Fibroblast of villous mesenchyme (primary cell): ENCODE data around the gene CRACDL. TPM values are rescaled to one million over a fixed set of nuclear protein-coding genes. Genes with fewer than 3 reads are reported as not detected.
A peak's percentile ranks its signal among the peaks of the same experiment; 100 is the strongest.

ENCODE experiments used
- DNase-seq: peaks from one replicate; pipeline ENCODE4 v3.0.0-alpha.2; 2010; ENCODE audit warnings: low read depth
- H3K4me3 ChIP-seq: 2 replicates; pipeline ENCODE4 v1.5.1; 2011; ENCODE audit warnings: low read depth, mild to moderate bottlenecking, low read length
- total RNA-seq: library from RNA; depleted of rRNA; stranded (reverse); fragments of >200 nt; gene quantifications from 2 replicates; pipeline ENCODE4 v1.2.3, GENCODE V29; 2012
- TF ChIP-seq, protein P1 (sequence below): IDR thresholded peaks from 2 replicates; pipeline ENCODE4 v1.5.1; 2012; ENCODE audit warnings: low read depth, mild to moderate bottlenecking, low read length; ENCODE audit not compliant: insufficient read depth

CRACDL gene
- total RNA-seq, 1 donor = not detected

DNA sequence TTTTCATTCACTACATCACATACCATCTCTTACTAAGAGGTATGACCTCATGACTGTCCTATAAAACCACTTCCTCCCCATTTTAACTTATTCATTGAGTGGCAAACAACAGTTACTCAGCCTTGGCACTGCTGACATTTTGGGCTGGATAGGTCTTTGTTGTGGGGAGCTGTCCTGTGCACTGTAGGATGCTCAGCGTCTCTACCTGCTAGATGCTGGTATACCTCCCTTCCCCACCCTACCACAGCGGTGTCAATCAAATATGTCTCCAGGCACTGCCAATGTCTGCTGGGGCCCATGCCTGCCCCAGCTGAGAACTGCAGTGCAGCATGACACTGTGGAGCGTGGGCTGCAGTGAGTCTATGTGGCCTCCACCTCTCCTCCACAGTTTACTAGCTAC is 128.8 kb downstream of the CRACDL start:
- H3K4me3 ChIP-seq = no peak overlapping the region
- TF ChIP-seq, protein P1, sequence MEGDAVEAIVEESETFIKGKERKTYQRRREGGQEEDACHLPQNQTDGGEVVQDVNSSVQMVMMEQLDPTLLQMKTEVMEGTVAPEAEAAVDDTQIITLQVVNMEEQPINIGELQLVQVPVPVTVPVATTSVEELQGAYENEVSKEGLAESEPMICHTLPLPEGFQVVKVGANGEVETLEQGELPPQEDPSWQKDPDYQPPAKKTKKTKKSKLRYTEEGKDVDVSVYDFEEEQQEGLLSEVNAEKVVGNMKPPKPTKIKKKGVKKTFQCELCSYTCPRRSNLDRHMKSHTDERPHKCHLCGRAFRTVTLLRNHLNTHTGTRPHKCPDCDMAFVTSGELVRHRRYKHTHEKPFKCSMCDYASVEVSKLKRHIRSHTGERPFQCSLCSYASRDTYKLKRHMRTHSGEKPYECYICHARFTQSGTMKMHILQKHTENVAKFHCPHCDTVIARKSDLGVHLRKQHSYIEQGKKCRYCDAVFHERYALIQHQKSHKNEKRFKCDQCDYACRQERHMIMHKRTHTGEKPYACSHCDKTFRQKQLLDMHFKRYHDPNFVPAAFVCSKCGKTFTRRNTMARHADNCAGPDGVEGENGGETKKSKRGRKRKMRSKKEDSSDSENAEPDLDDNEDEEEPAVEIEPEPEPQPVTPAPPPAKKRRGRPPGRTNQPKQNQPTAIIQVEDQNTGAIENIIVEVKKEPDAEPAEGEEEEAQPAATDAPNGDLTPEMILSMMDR = no peak
- no peak for DNase-seq

DNA sequence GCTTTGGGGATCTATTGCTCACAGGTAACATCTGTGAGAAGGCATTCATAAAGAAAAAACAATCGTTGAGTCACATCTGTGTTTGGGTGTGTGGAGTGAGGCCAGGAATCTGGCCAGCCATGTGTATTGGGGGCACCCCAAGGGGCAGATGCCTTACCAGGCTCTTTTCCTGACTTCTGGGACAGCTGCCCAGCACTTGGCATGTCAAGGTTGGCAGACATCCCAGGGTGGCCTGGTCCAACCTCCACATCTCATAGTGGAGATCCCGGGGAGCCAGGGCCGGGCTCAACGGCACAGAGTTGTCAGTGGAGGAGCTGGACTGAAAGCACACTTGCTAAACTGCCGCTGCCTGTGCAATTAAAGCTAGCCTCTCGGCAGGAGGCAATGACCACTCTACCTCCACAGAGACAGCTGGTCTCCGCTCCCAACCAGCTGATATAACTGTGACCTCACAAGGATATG is 129.8 kb downstream of the CRACDL start:
- H3K4me3 ChIP-seq = no peak overlapping the region
- peak; percentile 3 for DNase-seq

GRCh38 chr2:98805412-98806171 is 130.4 kb downstream of the CRACDL start:
- no peak overlapping the region for H3K4me3 ChIP-seq
- TF ChIP-seq, protein P1 = no peak
- peak; percentile 34 for DNase-seq

More for the DNA sequence above, 129.8 kb downstream of the CRACDL start:
- TF ChIP-seq, protein P1 = no peak

DNA sequence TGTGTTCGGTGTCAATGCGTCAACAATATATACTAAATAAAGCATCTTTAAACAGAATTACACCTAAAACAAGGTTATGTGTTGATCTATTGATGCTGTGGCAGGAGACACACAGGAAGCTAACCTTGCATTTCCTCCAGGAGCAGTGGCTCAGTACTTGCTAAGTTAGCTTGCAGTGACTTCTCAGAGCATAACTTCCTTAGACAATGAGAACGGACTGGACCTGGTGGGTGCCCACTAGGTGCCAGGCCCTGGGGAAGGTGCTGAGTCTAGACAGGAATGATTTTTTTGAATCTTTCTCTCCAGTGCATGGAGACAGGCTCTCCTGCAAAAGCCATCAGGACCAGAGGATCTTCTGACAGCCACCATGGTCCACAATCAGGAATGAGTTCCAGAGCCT is 131.3 kb downstream of the CRACDL start:
- no peak for DNase-seq
- TF ChIP-seq, protein P1 = no peak
- no peak overlapping the region for H3K4me3 ChIP-seq

DNA sequence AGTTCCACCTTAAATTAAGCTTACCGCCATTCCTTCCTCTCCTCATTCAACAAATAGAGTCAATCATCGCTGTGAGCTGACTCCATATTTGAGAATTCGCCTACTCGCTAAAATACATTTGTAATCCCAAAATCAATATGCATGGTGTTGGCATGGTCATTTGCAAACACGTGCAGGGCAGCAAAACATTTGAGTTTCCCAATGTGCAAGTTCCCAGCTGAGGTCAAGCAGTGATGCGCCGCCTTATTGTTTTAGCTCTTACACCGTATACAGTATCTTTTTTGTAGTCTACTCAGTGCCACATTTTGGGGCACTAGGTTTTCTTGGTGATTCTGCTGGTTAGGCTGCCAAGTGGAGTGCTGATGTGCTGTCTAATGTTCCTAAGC is 131.8 kb downstream of the CRACDL start:
- H3K4me3 ChIP-seq = no peak overlapping the region
- TF ChIP-seq, protein P1 = no peak
- DNase-seq = no peak

- no peak for DNase-seq
- no peak overlapping the region for H3K4me3 ChIP-seq
- TF ChIP-seq, protein P1 = no peak
Observed at GRCh38 chr2:98803405-98804264, 132.4 kb downstream of the CRACDL start.
